Liver (tissue), 9 donors: Measurements from ENCODE around the gene NPC2. TPM values are rescaled to one million over a fixed set of nuclear protein-coding genes. Genes with fewer than 3 reads are reported as not detected.

Experiments
- DNase-seq: peaks from one replicate; pipeline ENCODE4 v3.0.0-alpha.2; 2017; ENCODE audit warnings: low spot score
- H3K27ac ChIP-seq, 2 donors: one replicate each; pipeline ENCODE4 v1.7.0; 2013; ENCODE audit warnings: inconsistent platforms in 2 of 2, low read length in 2 of 2, control low read depth in 1 of 2, low read depth in 1 of 2, mild to moderate bottlenecking in 1 of 2
- H3K27me3 ChIP-seq, 4 donors: one replicate each; pipeline versions ENCODE4 v1.6.1 to v1.7.0; 2013; ENCODE audit warnings: low read length in 3 of 4, inconsistent platforms in 1 of 4, mild to moderate bottlenecking in 1 of 4, moderate library complexity in 1 of 4; ENCODE audit not compliant: control insufficient read depth in 4 of 4, insufficient read depth in 4 of 4
- H3K36me3 ChIP-seq, 4 donors: one replicate each; pipeline versions ENCODE4 v1.6.1 to v1.7.0; 2013; ENCODE audit warnings: low read length in 3 of 4, mild to moderate bottlenecking in 3 of 4, low read depth in 1 of 4, moderate library complexity in 1 of 4; ENCODE audit not compliant: control insufficient read depth in 4 of 4, insufficient read depth in 3 of 4
- H3K4me1 ChIP-seq, 4 donors: one replicate each; pipeline versions ENCODE4 v1.6.1 to v1.7.0; 2013; ENCODE audit warnings: low read length in 3 of 4, mild to moderate bottlenecking in 3 of 4, moderate library complexity in 1 of 4; ENCODE audit not compliant: control insufficient read depth in 4 of 4, insufficient read depth in 4 of 4
- H3K4me3 ChIP-seq, 3 donors: one replicate each; pipeline versions ENCODE4 v1.6.1 to v1.7.0; 2013; ENCODE audit warnings: low read length in 3 of 3, control low read depth in 1 of 3, low read depth in 1 of 3, mild to moderate bottlenecking in 1 of 3
- H3K9ac ChIP-seq, 2 donors: one replicate each; pipeline ENCODE4 v1.7.0; 2013; ENCODE audit warnings: low read length in 2 of 2, mild to moderate bottlenecking in 2 of 2, moderate library complexity in 2 of 2, control low read depth in 1 of 2, low read depth in 1 of 2
- H3K9me3 ChIP-seq, 4 donors: one replicate each; pipeline versions ENCODE4 v1.6.1 to v1.7.0; 2013; ENCODE audit warnings: low read length in 3 of 4; ENCODE audit not compliant: control insufficient read depth in 4 of 4
- EGR1 ChIP-seq, 2 donors: IDR thresholded peaks; 2 replicates each; pipeline ENCODE4 v1.6.1; 2016 to 2018; ENCODE audit warnings: antibody characterized with exemption in 2 of 2, low read depth in 2 of 2
- FOXA1 ChIP-seq: IDR thresholded peaks from 2 replicates; pipeline ENCODE4 v1.6.1; 2016; ENCODE audit warnings: antibody characterized with exemption
- FOXA2 ChIP-seq: IDR thresholded peaks from 2 replicates; pipeline ENCODE4 v1.6.1; 2016; ENCODE audit warnings: antibody characterized with exemption
- GABPA ChIP-seq, 2 donors: IDR thresholded peaks in 1 of 2; conservative IDR thresholded peaks in 1 of 2; 2 replicates each; pipeline ENCODE4 v1.6.1; 2016; ENCODE audit warnings: antibody characterized with exemption in 2 of 2, mild to moderate bottlenecking in 1 of 2, moderate library complexity in 1 of 2
- HNF4A ChIP-seq, 2 donors: conservative IDR thresholded peaks; 2 replicates each; pipeline ENCODE4 v1.6.1; 2016; ENCODE audit warnings: antibody characterized with exemption in 2 of 2, mild to moderate bottlenecking in 2 of 2
- HNF4G ChIP-seq: IDR thresholded peaks from 2 replicates; pipeline ENCODE4 v1.6.1; 2016; ENCODE audit warnings: antibody characterized with exemption
- JUND ChIP-seq, 2 donors: IDR thresholded peaks; 2 replicates each; pipeline ENCODE4 v1.6.1; 2016; ENCODE audit warnings: antibody characterized with exemption in 2 of 2
- RAD21 ChIP-seq, 2 donors: IDR thresholded peaks; 2 replicates each; pipeline ENCODE4 v1.6.1; 2016; ENCODE audit warnings: antibody characterized with exemption in 2 of 2, mild to moderate bottlenecking in 2 of 2
- RXRA ChIP-seq, 2 donors: IDR thresholded peaks; 2 replicates each; pipeline ENCODE4 v1.6.1; 2017 to 2018; ENCODE audit warnings: antibody characterized with exemption in 2 of 2, mild to moderate bottlenecking in 1 of 2
- SP1 ChIP-seq: IDR thresholded peaks from 2 replicates; pipeline ENCODE4 v1.6.1; 2018; ENCODE audit warnings: antibody characterized with exemption, mild to moderate bottlenecking
- TAF1 ChIP-seq: conservative IDR thresholded peaks from 2 replicates; pipeline ENCODE4 v1.6.1; 2016; ENCODE audit warnings: antibody characterized with exemption, mild to moderate bottlenecking
- YY1 ChIP-seq: IDR thresholded peaks from 2 replicates; pipeline ENCODE4 v1.6.1; 2016; ENCODE audit warnings: antibody characterized with exemption, mild to moderate bottlenecking
- WGBS: extraction: QIAGEN DNeasy Blood & Tissue Kit; methylation state at CpG from one replicate; pipeline ENCODE4 v1.1.7; 2013; 5-methylcytosine and 5-hydroxymethylcytosine counted together
- polyA plus RNA-seq, 2 donors: library from polyadenylated mRNA; stranded (reverse) in 1 of 2; unstranded in 1 of 2; fragments of 200-250 nt in 1 of 2; fragments of >200 nt in 1 of 2; fragmentation: Nextera tagmentation in 1 of 2; extraction: Ambion mirVana in 1 of 2; gene quantifications; one replicate each; pipeline versions ENCODE4 v1.2.1 to v1.2.3, GENCODE V29; 2013 to 2015
- total RNA-seq, 2 donors: library from RNA; depleted of rRNA; stranded (reverse); fragments of >200 nt; gene quantifications; one replicate each; pipeline ENCODE4 v1.2.3, GENCODE V29; 2014
- TF ChIP-seq, protein P1 (sequence below): IDR thresholded peaks from 2 replicates; pipeline ENCODE4 v1.6.1; 2016; ENCODE audit warnings: antibody characterized with exemption, mild to moderate bottlenecking
- TF ChIP-seq, protein P2 (sequence below): fragments of 150-350 bp; IDR thresholded peaks from 2 replicates; pipeline ENCODE4 v1.5.1; 2017; ENCODE audit warnings: improper control_type of control experiment, low read depth, low read length; ENCODE audit not compliant: missing input control
- TF ChIP-seq, protein P3 (sequence below): IDR thresholded peaks from 2 replicates; pipeline ENCODE4 v1.6.1; 2016; ENCODE audit warnings: antibody characterized with exemption
- TF ChIP-seq, protein P4 (sequence below): IDR thresholded peaks from 2 replicates; pipeline ENCODE4 v1.6.1; 2016; ENCODE audit warnings: antibody characterized with exemption
- TF ChIP-seq, protein P5 (sequence below): IDR thresholded peaks from 2 replicates; pipeline ENCODE4 v1.6.1; 2016; ENCODE audit warnings: antibody characterized with exemption
- donor health status: healthy.
- donor health status: healthy.
- donor health status: healthy.
- donor health status: healthy.
- donor health status: healthy.

NPC2 gene
- total and polyA plus RNA-seq, 4 donors: 69.7 to 133 (median 105) TPM

DNA sequence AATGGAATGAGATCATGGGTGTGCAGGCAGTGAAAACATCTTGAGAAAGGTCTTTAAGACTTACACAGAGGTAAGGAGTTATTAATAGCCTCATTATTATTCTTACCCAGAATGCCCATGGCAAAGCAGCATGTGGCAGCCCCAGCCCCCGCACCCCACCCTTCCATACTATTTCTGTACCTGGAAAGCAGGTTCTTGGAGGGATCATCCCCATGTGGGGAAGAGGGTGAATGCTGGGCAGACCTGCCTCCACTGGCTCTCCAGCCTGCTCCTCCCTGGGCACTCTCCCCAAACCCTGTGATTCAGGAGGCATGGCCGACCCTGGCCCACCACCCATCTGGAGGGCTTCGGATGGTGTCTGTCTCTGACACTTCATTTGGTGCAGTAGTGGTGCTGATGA lies 28.3 kb downstream of the NPC2 start:
- no peaks in the 10 kb centered on the region for H3K27me3 ChIP-seq
- no peak for TF ChIP-seq SP1
- no peak for TF ChIP-seq RAD21 (IDR thresholded peaks at IDR 0.05)
- TF ChIP-seq FOXA1: no peak
- no peak for TF ChIP-seq GABPA (IDR thresholded peaks at IDR 0.05 in 1 of 2, conservative IDR thresholded peaks at IDR 0.05 in 1 of 2)
- TF ChIP-seq, protein P1, sequence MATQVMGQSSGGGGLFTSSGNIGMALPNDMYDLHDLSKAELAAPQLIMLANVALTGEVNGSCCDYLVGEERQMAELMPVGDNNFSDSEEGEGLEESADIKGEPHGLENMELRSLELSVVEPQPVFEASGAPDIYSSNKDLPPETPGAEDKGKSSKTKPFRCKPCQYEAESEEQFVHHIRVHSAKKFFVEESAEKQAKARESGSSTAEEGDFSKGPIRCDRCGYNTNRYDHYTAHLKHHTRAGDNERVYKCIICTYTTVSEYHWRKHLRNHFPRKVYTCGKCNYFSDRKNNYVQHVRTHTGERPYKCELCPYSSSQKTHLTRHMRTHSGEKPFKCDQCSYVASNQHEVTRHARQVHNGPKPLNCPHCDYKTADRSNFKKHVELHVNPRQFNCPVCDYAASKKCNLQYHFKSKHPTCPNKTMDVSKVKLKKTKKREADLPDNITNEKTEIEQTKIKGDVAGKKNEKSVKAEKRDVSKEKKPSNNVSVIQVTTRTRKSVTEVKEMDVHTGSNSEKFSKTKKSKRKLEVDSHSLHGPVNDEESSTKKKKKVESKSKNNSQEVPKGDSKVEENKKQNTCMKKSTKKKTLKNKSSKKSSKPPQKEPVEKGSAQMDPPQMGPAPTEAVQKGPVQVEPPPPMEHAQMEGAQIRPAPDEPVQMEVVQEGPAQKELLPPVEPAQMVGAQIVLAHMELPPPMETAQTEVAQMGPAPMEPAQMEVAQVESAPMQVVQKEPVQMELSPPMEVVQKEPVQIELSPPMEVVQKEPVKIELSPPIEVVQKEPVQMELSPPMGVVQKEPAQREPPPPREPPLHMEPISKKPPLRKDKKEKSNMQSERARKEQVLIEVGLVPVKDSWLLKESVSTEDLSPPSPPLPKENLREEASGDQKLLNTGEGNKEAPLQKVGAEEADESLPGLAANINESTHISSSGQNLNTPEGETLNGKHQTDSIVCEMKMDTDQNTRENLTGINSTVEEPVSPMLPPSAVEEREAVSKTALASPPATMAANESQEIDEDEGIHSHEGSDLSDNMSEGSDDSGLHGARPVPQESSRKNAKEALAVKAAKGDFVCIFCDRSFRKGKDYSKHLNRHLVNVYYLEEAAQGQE: no peak
- TF ChIP-seq, protein P2, sequence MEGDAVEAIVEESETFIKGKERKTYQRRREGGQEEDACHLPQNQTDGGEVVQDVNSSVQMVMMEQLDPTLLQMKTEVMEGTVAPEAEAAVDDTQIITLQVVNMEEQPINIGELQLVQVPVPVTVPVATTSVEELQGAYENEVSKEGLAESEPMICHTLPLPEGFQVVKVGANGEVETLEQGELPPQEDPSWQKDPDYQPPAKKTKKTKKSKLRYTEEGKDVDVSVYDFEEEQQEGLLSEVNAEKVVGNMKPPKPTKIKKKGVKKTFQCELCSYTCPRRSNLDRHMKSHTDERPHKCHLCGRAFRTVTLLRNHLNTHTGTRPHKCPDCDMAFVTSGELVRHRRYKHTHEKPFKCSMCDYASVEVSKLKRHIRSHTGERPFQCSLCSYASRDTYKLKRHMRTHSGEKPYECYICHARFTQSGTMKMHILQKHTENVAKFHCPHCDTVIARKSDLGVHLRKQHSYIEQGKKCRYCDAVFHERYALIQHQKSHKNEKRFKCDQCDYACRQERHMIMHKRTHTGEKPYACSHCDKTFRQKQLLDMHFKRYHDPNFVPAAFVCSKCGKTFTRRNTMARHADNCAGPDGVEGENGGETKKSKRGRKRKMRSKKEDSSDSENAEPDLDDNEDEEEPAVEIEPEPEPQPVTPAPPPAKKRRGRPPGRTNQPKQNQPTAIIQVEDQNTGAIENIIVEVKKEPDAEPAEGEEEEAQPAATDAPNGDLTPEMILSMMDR: no peak
- TF ChIP-seq, protein P3, sequence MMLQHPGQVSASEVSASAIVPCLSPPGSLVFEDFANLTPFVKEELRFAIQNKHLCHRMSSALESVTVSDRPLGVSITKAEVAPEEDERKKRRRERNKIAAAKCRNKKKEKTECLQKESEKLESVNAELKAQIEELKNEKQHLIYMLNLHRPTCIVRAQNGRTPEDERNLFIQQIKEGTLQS: no peak
- no peak for TF ChIP-seq HNF4A (conservative IDR thresholded peaks at IDR 0.05)
- TF ChIP-seq JUND (IDR thresholded peaks at IDR 0.05): no peak
- no peak for TF ChIP-seq YY1
- no peak for TF ChIP-seq RXRA (IDR thresholded peaks at IDR 0.05)
- TF ChIP-seq EGR1 (IDR thresholded peaks at IDR 0.05; ENCODE audit: low read depth in 2 of 2): no peak
- TF ChIP-seq, protein P4, sequence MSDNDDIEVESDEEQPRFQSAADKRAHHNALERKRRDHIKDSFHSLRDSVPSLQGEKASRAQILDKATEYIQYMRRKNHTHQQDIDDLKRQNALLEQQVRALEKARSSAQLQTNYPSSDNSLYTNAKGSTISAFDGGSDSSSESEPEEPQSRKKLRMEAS: no peak
- TF ChIP-seq, protein P5, sequence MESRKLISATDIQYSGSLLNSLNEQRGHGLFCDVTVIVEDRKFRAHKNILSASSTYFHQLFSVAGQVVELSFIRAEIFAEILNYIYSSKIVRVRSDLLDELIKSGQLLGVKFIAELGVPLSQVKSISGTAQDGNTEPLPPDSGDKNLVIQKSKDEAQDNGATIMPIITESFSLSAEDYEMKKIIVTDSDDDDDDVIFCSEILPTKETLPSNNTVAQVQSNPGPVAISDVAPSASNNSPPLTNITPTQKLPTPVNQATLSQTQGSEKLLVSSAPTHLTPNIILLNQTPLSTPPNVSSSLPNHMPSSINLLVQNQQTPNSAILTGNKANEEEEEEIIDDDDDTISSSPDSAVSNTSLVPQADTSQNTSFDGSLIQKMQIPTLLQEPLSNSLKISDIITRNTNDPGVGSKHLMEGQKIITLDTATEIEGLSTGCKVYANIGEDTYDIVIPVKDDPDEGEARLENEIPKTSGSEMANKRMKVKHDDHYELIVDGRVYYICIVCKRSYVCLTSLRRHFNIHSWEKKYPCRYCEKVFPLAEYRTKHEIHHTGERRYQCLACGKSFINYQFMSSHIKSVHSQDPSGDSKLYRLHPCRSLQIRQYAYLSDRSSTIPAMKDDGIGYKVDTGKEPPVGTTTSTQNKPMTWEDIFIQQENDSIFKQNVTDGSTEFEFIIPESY: no peak
- TF ChIP-seq TAF1: no peak
- H3K27ac ChIP-seq: no peak overlapping the region
- H3K9me3 ChIP-seq: no peaks in the 10 kb centered on the region
- H3K36me3 ChIP-seq: no peaks in the 10 kb centered on the region
- no peak overlapping the region for H3K4me3 ChIP-seq
- H3K9ac ChIP-seq: no peak overlapping the region
- no peak for DNase-seq
- no peaks in the 10 kb centered on the region for H3K4me1 ChIP-seq
- 93% methylated on average over 3 of the region's 3 CpGs for WGBS

DNA sequence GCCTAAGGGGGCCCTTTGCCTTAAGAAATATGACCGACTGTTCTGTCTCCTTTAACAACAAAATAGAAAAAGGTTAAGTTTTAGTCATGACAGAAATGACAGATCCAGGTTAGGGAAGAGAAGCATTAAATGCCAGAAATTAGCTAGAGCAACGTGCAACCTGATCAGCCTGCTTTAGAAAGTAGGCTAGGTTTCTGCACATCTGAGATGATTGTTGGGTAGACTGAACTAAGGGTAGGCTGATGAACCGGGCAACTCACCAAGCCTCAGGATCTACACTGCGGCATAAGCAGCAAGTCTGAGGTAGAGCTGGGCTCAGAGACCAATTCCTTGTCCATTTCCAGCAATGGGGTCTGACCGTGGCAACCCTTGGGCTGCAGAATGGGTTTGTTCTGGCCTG lies 29.4 kb downstream of the NPC2 start:
- H3K27me3 ChIP-seq: no peaks in the 10 kb centered on the region
- H3K4me3 ChIP-seq: no peak overlapping the region
- H3K9ac ChIP-seq: no peak overlapping the region
- no peak for DNase-seq
- H3K9me3 ChIP-seq: no peaks in the 10 kb centered on the region
- TF ChIP-seq FOXA1 (no peak), HNF4G (no peak), FOXA2 (no peak)
- no peaks in the 10 kb centered on the region for H3K4me1 ChIP-seq
- H3K27ac ChIP-seq: no peak overlapping the region
- 88% methylated on average over 5 of the region's 5 CpGs for WGBS
- H3K36me3 ChIP-seq: no peaks in the 10 kb centered on the region
